Activated CD4-positive, alpha-beta T cell treated with anti-CD3 and anti-CD28 coated beads for 48 hours (primary cell): ENCODE measurements around the gene MVB12B.
"Not testable (repeated sequence)": the region's sequence is repeated elsewhere in the genome, so short reads cannot be mapped to it uniquely, and the experiment has no call there.

Experiments used
- DNase-seq: peaks from one replicate; pipeline ENCODE4 v3.0.0-alpha.2; 2020

The MVB12B gene

GRCh38 chr9:126555421-126555820 is 228.8 kb downstream of the MVB12B start:
- DNase-seq = not testable (repeated sequence)
